Stimulated activated CD4-positive, alpha-beta T cell treated with anti-CD3 and anti-CD28 coated beads, TNF-alpha, amount 100 ng/mL, for 4 hours (primary cell): ENCODE data around the gene CTNNAL1.
"Not testable (repeated sequence)": the region's sequence is repeated elsewhere in the genome, so short reads cannot be mapped to it uniquely, and the experiment has no call there.

Source experiments
- DNase-seq, 3 experiments: peaks; one replicate each; pipeline ENCODE4 v3.0.0-alpha.2; 2020; ENCODE audit warnings: low read depth in 3 of 3

Gene CTNNAL1, protein sequence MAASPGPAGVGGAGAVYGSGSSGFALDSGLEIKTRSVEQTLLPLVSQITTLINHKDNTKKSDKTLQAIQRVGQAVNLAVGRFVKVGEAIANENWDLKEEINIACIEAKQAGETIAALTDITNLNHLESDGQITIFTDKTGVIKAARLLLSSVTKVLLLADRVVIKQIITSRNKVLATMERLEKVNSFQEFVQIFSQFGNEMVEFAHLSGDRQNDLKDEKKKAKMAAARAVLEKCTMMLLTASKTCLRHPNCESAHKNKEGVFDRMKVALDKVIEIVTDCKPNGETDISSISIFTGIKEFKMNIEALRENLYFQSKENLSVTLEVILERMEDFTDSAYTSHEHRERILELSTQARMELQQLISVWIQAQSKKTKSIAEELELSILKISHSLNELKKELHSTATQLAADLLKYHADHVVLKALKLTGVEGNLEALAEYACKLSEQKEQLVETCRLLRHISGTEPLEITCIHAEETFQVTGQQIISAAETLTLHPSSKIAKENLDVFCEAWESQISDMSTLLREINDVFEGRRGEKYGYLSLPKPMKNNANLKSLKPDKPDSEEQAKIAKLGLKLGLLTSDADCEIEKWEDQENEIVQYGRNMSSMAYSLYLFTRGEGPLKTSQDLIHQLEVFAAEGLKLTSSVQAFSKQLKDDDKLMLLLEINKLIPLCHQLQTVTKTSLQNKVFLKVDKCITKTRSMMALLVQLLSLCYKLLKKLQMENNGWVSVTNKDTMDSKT

DNA sequence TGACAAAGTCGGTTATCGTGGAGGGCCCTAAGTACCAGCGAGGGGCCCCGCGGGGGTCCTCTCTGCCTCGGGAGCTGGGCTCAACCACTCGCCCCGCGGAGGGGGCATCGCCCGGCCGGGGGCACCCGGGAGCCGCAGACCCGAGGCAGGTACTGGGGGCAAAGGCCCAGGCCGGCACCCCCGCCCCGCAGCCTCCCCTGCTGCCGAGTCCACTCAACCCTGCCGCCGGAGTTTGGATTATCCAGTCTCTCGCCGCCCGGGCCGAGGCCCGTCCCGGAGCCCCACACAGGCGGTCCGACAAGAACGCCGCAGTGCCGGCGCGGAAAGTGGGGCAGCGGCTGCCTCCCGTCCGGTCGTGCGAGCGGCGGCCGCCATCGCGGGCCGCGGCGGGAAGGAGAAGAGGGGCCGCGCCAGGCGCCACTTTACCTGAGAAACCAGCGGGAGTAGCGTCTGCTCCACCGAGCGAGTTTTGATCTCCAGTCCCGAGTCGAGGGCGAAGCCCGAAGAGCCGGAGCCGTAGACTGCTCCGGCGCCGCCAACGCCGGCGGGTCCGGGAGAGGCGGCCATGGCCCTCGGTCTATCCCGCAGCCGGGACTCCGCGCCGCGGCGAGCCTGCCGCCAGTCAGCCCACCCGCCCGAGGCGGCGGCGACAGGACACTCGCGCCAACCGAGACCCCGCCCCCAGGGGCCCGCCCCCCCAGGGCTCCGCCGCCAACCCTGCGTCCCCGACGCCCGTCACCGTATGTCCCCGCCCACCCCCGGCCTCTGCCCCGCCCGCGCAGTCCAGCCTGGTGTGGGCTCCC, at the start of gene CTNNAL1:
TSS of gene CTNNAL1 (minus strand) at position 624 of the 803 bp plus-strand sequence. CDS start at position 567, 57 bp downstream.
- DNase-seq, result peak; percentile 62 to 74 (median 73)

DNA sequence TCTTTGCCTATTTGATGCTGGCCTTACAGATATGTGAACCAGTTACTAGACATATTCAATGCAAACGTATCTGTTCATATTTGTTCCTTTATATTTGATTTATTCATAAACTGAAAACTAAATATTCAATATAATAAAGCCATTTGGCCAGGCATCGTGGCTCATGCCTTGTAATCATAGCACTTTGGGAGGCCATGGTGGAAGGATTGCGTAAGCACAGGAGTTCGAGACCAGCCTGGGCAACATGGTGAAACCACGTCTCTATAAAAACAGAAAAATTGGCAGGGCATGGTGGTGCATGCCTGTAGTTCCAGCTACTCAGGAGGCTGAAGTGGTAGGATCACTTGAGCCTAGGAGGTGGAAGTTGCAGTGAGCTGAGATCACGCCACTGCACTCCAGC, 49.2 kb upstream of the CTNNAL1 start:
- no peak for DNase-seq

DNA sequence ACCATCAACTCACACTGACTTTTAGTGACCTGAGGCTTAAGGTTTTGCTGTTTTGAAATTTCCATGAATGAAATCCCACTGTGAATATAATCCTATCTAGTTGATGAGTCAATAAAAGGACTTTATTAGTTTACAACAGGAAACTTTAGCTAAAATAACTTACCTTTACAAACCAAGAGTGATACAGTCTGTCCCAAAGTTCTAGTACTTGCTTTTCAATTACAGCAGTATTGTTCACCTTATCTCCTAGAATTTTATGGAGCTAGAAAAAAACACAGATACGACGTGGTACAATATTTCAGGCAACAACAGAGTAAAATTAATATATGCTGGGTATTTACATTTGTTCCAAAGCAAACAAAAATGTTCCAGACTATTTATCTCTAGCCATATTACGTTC, 46.9 kb upstream of the CTNNAL1 start:
- no peak for DNase-seq

DNA sequence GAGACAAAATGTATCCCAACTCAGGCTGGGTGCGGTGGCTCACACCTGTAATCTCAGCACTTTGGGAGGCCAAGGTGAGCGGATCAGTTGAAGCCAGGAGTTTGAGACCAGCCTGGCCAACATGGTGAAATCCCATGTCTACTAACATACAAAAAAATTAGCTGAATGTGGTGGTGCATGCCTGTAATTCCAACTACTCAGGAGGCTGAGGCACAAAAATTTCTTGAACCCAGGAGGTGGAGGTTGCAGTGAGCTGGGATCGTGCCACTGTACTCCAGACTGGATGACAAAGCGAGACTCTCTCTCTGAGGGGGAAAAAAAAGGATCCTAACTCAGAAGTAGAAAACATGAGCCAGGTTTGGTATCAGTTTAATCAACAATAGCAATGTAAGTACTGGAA, 39.8 kb upstream of the CTNNAL1 start:
- not testable (repeated sequence) for DNase-seq

DNA sequence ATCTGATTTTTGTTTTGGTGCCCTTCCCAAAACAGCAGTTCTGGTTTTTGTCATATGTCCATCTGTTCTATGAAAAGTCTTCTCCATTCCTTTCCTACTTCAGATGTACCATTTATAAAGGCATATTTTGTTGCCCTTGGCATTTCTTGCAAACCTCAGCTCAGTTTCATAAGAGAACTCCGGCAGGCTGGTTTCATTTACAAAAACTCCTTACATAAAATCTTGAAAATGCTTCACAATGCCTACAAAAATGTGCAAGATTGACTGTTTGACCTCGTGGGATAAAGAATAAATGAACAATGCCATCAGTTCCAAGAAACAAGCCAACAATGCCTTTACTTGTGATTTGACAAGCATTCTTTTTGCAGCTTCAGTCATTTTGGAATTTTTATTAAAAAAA, 39.1 kb upstream of the CTNNAL1 start:
- no peak for DNase-seq

DNA sequence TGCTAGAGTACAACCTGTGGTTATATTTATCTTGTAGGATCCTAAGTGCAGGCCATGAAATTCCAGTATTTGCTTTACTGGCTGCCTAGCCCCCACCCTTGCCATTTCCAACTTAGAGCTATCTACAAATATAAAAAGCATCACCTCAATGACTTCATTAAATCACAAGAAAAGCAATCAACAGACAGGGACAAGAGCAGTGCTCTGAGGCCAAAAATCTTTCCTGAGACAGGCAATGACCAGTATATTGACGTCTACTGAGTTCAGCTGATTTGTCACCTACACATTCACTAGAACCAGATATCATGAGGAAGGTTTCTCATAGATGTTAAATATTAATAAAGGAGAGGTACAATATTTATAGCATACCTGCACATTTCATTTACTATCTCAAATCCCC, 38.4 kb upstream of the CTNNAL1 start:
- DNase-seq, result no peak

DNA sequence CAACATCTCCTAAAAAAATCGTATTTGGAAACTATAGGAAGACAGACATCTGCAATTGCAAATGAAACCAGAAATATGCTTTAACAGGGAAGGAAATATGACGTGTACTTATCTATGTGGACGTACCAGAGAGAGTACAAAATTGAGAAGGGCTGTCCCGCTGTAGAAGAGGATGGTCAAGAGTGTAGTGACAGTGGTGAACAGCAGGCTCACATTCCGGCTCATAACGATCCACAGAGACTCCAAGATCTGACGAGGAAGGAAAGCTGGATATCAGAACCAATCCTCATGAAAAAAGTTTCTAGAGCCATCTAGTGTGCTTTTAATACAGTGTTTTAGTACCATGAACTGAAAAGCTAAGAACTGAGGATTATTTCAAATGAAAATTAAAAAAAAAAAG, 37.1 kb upstream of the CTNNAL1 start:
- no peak for DNase-seq

DNA sequence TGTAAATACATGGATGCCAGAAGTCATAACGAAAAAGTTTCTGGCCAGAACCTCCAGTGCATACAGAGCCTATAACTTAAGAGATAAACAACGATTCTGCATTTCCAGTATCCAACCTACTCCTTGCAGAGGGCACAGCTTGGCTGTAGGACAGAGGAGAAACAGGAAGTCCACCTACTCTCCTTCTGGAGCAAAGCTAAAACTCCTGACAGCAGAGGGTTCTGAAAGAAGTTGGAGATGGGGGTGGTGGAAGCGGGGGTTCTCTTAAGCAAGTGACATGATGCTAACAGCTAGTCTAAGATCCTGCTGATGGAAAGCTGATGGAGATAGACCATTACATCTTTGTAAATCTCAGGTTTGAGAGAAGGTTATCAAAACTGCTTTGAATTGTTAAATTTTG, 35.5 kb upstream of the CTNNAL1 start:
- DNase-seq, result no peak

DNA sequence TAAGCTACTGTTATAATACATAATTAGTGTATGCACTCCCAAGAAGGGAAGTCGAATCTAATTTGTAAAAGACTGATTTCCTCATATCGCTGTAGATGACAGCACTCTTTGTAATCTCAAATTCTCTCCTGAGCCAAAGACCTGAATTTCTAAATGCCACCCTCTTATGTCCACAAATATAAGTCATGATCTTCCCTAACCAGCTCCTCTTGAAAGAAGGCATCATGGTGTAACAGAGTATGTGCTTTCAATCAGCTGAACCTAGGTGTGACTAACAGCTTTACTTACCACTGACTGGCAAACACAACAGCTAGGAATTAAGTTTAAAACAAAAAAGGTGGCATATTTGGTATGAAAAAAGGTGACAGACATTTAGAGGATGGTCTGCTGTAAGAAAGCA, 34.0 kb upstream of the CTNNAL1 start:
- DNase-seq, result no peak

DNA sequence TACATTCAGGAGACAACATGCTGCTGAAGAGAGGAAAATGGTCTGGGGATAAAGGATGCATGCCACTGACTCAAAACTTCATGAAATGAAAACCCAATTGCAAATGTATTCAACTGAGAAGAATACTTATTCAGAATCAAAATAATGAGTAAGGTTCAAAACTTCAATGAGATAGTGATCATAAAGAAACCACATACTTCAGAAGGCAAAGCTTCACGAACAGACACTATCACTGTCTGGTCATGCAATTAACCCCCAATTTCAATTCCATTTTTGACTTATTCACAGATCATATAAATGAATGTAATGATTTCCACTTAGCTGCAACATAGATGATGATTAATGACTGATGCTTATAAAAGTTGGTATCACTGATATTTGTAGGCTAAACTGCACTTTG, 33.0 kb upstream of the CTNNAL1 start:
- no peak for DNase-seq

DNA sequence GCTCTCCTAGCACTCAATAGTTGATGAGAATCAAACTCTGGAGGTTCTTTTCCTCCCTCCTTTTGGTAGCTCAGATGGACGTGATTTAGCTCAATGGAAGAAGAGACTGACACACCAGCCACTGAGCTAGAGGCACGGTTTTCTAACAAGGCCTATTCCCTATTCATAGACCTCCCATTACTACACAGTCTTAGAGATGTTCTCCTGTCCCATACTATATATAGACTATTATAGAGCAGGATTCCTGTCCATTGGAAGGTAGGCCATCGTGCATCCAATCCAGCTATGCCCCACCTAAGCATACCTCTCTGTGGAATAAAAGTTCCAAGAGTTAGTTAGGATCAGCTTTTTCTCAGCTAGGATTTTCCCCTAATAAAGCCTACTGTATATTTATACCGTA, 30.3 kb upstream of the CTNNAL1 start:
- no peak for DNase-seq

DNA sequence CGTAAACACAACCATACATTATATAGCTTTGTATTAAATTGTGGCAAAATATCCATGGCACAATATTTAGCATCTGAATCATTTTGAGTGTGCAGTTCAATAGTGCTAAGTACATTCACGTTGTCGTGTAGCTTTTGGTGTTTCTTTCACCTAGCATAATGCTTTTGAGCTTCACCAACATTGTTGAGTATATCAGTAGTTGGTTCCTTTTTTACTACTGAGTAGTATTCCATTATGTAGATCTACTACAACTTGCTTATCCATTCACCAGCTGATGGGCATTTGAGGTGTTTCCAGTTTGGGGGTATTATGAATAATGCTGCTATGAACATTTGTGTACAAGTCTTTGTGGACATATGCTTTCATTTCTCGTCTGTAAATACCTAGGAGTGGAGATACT, 27.3 kb upstream of the CTNNAL1 start:
- DNase-seq, result no peak

DNA sequence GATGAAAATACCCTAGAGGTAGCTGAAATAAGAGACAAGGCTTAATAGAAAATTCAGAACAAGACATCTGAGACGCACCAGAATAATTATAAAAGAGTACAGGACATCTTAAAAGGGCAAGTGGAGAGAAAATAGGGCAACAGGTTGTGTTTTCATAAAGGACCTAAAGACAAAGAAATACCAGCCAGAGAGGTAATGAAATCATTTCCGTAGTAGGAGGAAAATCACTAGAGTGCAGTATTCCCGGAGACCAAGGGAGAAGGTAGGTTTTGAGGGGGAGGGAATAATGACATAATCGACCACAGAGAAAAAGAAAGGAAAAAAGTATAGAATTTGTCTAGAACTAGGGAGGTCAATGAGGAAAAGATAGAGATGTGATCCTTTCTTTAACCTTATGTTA, 26.2 kb upstream of the CTNNAL1 start:
- DNase-seq, result no peak

DNA sequence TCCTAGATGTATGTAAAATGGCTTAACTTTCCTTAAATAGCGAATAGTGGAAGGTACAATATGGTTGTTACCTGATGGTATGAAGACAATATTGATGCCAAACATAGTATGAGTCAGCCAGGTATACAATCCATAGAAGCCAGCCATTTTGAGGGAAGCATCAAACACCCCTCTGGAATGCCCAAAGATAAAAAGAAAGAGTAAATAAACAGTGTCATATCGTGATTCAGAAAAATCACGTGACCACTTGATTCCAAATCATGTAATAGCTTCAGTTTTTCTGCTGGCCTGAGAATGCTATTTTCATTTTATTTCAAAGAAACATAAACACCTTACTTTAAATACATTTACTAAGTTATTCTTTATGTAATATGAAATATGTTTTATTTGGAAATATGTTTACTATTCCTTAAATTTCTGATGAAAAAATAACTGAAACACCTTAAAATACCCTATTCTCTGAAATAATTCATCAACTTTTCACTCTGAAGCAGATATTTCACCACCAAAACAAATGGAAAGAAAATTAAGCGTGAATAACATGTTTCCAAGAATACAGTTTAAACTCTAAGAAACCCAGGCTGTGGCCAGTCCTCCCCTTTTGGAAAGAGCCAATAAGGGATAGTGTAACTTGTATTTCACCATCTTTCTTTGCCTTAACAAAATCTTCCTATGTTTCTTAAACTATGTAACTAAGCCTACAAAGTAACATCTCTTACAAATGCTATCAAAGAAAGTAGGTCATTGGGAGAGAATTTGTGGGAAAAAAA, 24.8 kb upstream of the CTNNAL1 start:
- DNase-seq, result no peak

DNA sequence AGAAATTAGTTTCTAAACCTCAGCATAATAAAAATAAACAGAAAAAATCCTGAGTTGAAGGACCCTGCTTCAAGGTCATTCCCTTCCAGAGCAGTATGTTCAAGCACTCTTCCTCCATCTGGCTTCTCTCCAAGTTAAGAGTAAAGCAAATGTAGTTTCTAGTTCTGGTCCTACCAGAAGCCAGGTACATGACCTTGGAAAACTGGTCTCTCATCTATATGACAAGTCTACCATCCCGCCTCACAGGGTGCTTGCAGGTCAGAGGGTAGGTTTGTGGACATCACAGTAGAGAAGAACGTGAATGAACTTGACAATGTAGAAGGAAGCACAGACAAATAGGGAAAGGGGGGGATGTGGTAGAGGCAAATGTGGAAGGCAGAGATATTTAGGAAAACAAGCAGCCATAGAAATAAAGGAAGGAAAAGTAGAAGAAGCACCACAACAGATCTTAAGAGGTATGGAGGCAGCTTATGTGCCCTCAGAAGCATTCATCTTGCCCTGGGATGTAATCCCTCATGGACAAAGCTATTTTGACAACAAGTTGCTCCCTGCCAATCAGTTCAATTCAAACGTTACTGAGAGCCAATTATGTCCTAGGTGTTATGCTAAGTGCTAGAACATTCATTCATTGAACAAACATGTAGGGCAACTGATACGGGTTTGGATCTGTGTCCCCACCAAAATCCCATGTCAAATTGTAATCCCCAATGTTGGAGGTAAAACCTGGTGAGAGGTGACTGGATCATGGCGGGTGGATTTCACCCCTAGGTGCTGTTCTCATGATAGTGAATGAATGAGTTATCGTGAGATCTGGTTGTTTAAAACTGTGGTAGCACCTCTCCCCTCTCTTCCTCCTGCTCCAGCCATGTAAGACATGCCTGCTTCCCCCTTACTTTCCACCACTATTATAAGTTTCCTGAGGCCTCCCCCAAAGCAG, 23.7 kb upstream of the CTNNAL1 start:
- DNase-seq, result no peak

DNA sequence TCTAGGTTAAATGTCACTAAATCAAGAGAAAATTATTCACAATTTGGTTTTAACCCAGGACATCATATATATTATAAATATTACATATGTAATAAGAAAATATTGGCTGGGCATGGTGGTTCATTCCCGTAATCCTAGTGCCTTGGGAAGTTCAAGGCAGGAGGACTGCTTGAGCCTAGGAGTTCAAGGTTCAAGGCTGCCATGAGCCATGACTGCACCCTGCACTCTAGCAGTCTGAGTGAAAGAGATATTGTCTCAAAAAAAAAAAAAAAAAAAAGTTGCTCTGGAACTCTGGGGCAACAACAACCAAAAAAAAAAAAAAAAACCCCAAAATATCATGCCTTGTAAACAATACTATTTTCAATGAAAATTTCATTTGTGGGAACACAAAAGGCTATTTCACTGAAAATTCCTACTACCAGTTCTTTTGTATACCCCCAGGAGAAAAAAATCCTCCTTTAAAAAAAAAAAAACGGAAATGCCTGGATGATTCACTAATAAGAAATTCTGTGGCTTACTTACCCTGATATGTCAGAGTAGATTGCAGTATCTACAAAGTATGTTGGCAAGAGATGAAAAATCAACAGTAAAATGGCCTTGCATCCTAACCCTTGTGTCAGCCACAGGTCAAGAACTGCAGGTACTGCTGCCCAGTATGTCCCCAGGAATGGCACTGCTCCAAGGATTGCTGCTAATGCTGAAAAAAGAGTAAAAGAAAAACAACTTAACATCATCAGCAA, 22.6 kb upstream of the CTNNAL1 start:
- DNase-seq, result no peak

DNA sequence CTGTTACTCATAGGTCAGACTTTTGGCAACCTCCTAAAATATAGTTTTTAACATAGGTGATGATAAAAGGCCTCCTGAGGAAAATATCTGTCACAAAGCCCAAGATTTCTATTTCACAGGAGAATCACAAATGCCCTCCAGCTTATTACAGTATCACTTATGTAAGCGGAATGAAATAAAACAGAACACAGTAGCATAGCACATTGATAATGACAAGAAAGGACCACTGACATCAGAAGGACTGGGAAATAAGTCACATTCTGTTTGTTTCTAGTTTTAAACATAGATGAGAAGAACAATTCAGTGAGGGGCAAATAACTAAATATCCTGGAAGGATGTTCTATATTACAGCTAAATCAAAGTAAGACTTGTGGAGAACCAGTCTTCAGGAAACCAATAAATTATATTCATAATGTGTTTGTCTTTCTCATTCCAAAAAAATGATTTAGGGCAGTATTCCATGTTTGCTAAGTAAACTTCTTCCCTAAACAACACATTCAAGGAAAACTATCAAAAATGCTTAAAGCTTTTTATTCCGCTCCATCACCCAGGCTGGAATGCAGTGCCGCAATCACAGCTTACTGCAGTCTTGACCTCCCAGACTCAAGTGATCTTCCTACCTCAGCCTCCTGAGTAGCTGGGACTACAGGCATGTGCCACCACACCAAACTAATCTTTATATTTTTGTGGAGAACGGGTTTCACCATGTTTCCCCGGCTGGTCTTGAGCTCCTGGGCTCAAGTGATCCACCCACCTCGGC, 20.8 kb upstream of the CTNNAL1 start:
- no peak for DNase-seq

DNA sequence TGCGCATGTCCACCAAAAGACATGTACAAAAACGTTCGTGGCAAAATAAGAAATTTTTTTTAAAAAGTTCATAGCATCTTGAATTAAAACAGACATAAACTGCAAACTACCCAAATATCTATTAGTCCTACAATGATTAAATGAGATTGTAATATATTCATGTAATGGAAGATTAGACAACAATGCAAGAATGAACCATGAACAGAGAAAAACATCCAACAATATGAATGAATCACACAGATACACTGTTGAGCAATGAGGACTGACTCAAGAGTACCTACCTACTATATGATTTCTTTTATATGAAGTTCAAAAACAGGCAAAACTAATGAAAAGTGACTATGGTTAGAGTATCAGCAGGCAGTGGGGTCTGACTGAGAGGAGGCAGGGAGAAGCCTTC, 17.9 kb upstream of the CTNNAL1 start:
- no peak for DNase-seq

DNA sequence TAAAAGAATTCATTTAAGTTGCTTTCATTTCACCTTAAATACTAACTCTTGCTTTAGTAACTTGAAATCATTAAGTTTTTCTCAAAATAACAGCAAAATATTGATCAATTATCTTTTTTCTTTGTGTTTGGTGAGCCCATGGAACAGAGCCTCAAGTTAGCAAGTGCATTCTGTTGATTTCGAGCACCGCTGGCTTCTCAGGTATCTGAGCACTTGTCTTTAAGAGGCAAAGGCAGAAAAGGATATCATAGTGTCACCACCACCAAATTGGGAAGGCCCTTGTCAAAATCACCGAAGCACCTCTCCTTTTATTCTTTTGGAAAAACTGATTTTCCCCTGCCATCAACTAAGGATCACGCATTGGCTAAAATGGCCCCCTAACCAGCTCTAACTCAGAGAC, 17.1 kb upstream of the CTNNAL1 start:
- no peak for DNase-seq
